Effector memory CD8-positive, alpha-beta T cell (primary cell): ENCODE results near the gene NEK7.
"Not testable (repeated sequence)": the region's sequence is repeated elsewhere in the genome, so short reads cannot be mapped to it uniquely, and the experiment has no call there.

Source experiments
- ATAC-seq: fragments of 150-1000 bp; cut with Tn5 transposase; replicated peaks from 2 replicates; pipeline ENCODE4 v1.10.0; 2021; ENCODE audit warnings: mild to moderate bottlenecking, moderate library complexity
- DNase-seq, 3 experiments: peaks; one replicate each; pipeline ENCODE4 v3.0.0; 2021
- H3K27ac Mint-ChIP-seq, 2 donors: one replicate each; pipeline ENCODE4 v1.8.0; 2022; ENCODE audit warnings: mild to moderate bottlenecking in 2 of 2, mixed read lengths in 2 of 2, moderate library complexity in 2 of 2
- H3K27me3 Mint-ChIP-seq, 2 donors: one replicate each; pipeline ENCODE4 v1.8.0; 2022; ENCODE audit warnings: mixed read lengths in 2 of 2
- H3K36me3 Mint-ChIP-seq: one replicate; pipeline ENCODE4 v1.8.0; 2022; ENCODE audit warnings: mild to moderate bottlenecking, moderate library complexity, mixed read lengths; ENCODE audit not compliant: insufficient read depth
- H3K4me1 Mint-ChIP-seq, 2 donors: one replicate each; pipeline ENCODE4 v1.8.0; 2022; ENCODE audit warnings: low read depth in 2 of 2, mixed read lengths in 2 of 2
- H3K4me3 Mint-ChIP-seq, 2 donors: one replicate each; pipeline ENCODE4 v1.8.0; 2022; ENCODE audit warnings: mild to moderate bottlenecking in 2 of 2, mixed read lengths in 2 of 2, moderate library complexity in 2 of 2
- H3K9me3 Mint-ChIP-seq, 2 donors: one replicate each; pipeline ENCODE4 v1.8.0; 2022; ENCODE audit warnings: mixed read lengths in 2 of 2

The NEK7 gene

DNA sequence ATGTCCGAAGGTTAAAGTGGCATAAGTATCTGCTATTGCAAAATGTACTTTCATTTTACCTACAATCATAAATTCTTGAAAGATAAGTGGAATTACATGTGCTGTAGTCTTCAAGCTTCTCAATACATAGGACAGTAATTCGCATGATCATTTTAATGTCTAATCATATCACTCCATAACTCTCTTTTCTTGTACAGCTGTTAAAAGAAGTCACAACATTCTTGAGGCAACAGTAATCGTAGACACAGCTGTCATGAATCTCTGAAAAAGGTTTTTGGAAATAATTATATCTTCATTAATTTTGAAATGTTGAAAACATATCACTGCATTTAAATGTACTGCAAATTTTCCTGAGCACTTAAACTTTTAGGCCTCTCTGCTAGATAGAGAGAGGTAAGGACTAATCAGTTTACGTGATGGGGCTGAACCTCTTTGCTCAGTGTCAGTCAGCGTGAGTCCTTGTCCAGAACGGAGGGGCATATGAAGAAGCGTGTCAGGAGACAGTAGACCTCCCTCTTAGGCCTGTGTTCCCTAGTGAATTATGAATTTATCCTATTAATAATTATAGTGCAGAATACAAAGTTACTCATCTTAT is 133.4 kb downstream of the NEK7 start:
- ATAC-seq, result no peak
- Mint-ChIP-seq H3K4me3 (no peak overlapping the region), H3K4me1 (peaks cover 16 to 20% of the 10 kb centered on the region in 2 donors), H3K36me3 (peaks cover 27% of the 10 kb centered on the region), H3K27ac (no peak overlapping the region), H3K27me3 (no peaks in the 10 kb centered on the region), H3K9me3 (no peaks in the 10 kb centered on the region)
- no peak for DNase-seq

DNA sequence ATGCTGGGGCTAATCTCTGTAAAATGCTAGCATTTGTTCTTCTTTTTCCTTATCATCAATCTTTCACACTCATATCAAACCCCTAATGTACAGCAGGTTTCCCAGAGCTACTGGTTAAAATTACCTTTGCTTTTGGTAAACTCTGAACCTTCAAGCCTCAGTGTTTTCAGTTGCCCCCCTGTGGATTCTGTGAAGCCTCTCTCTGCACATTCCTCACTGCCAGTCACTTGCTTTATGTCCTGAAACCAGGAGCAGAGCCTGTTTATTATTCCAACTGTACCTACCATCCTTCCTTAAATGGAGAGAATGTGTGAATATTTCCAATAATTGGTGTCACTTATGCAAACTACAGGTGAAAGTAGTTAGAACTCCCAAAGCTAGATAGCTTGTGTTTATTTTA is 134.2 kb downstream of the NEK7 start:
- Mint-ChIP-seq H3K27ac (no peak overlapping the region), H3K36me3 (peaks cover 29% of the 10 kb centered on the region), H3K4me1 (peaks cover 19 to 20% of the 10 kb centered on the region in 2 donors), H3K4me3 (no peak overlapping the region), H3K27me3 (no peaks in the 10 kb centered on the region), H3K9me3 (no peaks in the 10 kb centered on the region)
- no peak for ATAC-seq
- DNase-seq, result no peak

DNA sequence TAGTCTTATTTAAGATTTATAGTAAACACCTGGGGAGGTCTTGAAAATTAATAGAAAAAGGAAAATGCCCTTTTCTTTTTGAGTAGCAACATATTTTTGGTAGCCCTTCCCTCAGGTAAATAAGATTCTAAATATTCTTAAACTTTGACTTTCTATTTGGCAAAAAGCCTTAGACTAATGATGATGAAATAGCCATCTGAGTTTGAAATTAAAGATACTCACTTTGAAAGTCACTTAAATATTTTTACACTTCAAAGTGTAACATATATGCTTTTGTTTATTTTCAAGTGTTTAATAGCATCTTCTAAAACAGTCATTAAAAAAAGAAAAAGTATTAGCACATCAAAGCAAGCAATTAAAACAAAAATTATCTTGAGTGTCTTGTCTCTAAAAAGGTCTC is 135.1 kb downstream of the NEK7 start:
- Mint-ChIP-seq H3K4me3 (no peak overlapping the region), H3K4me1 (peaks cover 17% of the 10 kb centered on the region in 2 donors), H3K9me3 (no peaks in the 10 kb centered on the region), H3K27ac (no peak overlapping the region), H3K27me3 (no peaks in the 10 kb centered on the region), H3K36me3 (peaks cover 31% of the 10 kb centered on the region)
- ATAC-seq (no peak), DNase-seq (no peak)

DNA sequence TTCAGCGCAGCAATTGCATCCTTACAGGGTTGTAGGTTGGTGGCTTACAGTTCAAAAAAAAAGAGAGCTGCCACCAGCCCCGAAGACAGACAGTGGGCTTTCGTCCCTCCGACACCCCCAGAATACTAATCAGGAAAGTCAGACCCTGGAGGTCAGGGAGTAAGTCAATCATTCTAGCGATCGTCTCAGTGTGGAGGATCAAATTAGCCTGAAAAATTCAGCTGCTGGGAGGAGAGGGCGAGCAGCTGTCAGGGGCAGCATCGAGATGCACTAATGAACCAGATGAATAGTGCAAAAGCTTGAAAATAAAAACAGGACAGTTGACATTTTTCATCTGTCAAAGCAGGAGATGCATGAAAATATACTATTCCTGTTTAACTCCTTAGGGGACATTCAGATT is 138.4 kb downstream of the NEK7 start:
- no peak overlapping the region for H3K4me3 Mint-ChIP-seq
- H3K27me3 Mint-ChIP-seq, result no peaks in the 10 kb centered on the region
- no peak overlapping the region for H3K27ac Mint-ChIP-seq
- H3K9me3 Mint-ChIP-seq, result no peaks in the 10 kb centered on the region
- DNase-seq (no peak), ATAC-seq (no peak)
- peaks cover 25% of the 10 kb centered on the region for H3K36me3 Mint-ChIP-seq
- peaks cover 10 to 18% of the 10 kb centered on the region in 2 donors for H3K4me1 Mint-ChIP-seq

DNA sequence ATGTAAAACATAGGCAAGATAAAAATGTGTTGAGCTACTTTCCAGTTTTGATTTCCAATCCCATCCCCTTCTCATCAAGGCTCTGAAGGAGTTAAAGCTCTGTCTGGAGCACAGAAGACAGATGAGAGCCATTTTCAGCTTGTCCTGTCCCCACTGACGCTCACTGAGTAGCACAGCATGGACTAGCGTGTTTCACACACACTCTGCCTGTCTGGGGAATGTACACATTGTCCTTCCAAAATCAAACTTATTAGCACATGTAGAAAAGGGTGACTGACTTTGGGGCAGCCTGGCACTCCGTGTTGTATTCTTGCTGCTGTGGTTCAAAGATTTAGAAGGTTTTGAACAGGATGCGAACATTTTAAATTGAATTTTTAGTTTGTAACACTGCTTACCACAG is 139.2 kb downstream of the NEK7 start:
- Mint-ChIP-seq H3K9me3 (no peaks in the 10 kb centered on the region), H3K27me3 (no peaks in the 10 kb centered on the region), H3K36me3 (peaks cover 27% of the 10 kb centered on the region), H3K27ac (no peak overlapping the region), H3K4me1 (peaks cover 10 to 16% of the 10 kb centered on the region in 2 donors), H3K4me3 (no peak overlapping the region)
- DNase-seq (no peak), ATAC-seq (no peak)

DNA sequence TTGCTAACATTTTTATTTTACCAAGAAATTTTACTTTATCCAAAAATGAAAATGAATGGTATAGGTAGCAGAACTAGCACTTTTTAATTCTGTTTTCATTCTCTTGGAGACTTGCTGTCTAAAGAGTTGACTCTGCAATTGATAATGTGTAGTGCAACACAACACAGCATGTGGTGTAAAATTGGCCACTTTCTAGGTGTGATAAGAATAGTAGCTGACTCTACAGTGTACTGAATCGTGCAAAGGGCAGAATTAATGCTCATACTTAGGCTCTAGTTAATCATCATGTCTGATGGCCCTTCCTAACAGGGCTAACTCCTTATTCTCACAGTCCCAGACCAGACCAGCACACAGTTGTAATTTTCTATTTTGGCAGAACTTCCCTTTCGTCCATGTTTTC is 140.5 kb downstream of the NEK7 start:
- no peak for DNase-seq
- Mint-ChIP-seq H3K9me3 (no peaks in the 10 kb centered on the region), H3K4me1 (peaks cover 8 to 16% of the 10 kb centered on the region in 2 donors), H3K4me3 (no peak overlapping the region), H3K27ac (no peak overlapping the region), H3K27me3 (no peaks in the 10 kb centered on the region), H3K36me3 (peaks cover 28% of the 10 kb centered on the region)
- ATAC-seq, result no peak

DNA sequence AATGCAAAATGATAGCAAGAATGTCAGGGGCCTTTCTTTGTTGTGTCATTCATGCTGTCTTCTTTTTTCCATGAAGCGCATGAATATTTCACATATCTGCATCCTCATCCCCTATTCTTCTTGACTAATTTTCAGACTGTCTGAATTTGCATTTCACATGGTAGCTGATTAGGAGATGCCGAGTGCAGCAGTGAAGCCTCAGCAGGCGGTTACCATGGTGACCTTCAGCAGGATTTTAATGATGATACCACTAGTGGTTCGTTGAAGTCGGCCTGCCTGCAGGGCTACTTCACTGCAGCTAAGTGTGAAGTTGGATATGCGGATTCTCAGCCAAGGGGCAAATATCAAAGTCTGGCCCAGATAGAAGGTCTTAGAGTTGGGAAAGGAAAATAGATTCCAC is 141.8 kb downstream of the NEK7 start:
- no peaks in the 10 kb centered on the region for H3K27me3 Mint-ChIP-seq
- no peak for ATAC-seq
- peaks cover 10 to 16% of the 10 kb centered on the region in 2 donors for H3K4me1 Mint-ChIP-seq
- H3K4me3 Mint-ChIP-seq, result no peak overlapping the region
- DNase-seq, result no peak
- no peaks in the 10 kb centered on the region for H3K9me3 Mint-ChIP-seq
- H3K27ac Mint-ChIP-seq, result no peak overlapping the region
- peaks cover 29% of the 10 kb centered on the region for H3K36me3 Mint-ChIP-seq

DNA sequence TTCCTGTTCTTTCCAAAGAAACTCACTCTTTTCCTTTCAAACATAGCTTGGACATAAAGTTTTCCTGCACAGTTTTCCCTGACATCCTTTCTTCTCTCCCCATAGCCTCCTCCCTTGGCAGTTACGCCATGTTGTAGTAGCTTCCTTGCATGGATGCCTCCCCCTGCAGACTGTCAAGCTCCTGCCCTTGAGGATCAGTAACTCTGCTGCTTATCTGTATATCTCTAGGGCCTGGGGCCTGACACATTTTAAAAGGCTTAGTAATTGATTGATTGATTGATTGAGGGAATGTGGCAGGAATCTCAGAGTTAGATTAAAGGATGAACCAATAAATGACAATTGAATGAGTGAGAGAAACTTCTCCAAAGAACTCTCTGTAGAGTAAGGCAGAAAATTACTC is 143.7 kb downstream of the NEK7 start:
- Mint-ChIP-seq H3K4me1 (peaks cover 10 to 21% of the 10 kb centered on the region in 2 donors), H3K4me3 (no peak overlapping the region), H3K36me3 (peaks cover 18% of the 10 kb centered on the region), H3K9me3 (no peaks in the 10 kb centered on the region), H3K27me3 (no peaks in the 10 kb centered on the region), H3K27ac (no peak overlapping the region)
- DNase-seq (no peak), ATAC-seq (no peak)

DNA sequence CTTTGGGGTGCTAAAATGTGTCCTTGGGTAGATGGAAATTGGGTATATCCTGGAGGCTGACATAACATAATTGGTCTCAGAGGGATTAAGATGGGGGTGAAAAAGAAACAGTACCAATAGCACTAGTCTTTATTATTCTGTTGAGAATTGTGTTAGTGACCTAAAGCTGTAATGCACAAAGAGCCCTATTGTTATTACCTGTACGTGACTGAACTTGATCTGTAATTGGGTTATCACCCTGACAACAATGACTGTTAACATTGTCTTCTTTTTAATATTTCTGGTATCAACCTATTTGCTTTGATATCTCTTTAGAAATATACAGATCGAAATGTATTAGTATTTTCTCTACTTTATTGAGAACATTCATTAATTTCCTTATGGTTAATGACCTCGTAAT is 147.6 kb downstream of the NEK7 start:
- H3K36me3 Mint-ChIP-seq, result peaks cover 16% of the 10 kb centered on the region
- ATAC-seq (no peak), DNase-seq (no peak)
- H3K27ac Mint-ChIP-seq, result no peak overlapping the region
- H3K9me3 Mint-ChIP-seq, result no peaks in the 10 kb centered on the region
- H3K4me1 Mint-ChIP-seq, result peaks cover 5 to 20% of the 10 kb centered on the region in 2 donors
- no peaks in the 10 kb centered on the region for H3K27me3 Mint-ChIP-seq
- H3K4me3 Mint-ChIP-seq, result no peak overlapping the region

DNA sequence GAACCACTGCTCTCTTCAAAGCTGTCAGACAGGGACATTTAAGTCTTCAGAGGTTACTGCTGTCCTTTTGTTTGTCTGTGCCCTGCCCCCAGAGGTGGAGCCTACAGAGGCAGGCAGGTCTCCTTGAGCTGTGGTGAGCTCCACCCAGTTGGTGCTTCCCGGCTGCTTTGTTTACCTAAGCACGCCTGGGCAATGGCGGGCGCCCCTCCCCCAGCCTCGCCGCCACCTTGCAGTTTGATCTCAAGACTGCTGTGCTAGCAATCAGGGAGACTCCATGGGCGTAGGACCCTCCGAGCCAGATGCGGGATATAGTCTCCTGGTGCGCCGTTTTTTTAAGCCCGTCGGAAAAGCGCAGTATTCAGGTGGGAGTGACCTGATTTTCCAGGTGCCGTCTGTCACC is 158.0 kb downstream of the NEK7 start:
- H3K27me3 Mint-ChIP-seq, DNase-seq, H3K4me3 Mint-ChIP-seq, ATAC-seq, H3K9me3 Mint-ChIP-seq: not testable (repeated sequence)
- H3K36me3 Mint-ChIP-seq, result peaks cover 19% of the 10 kb centered on the region
- peaks cover 12 to 48% of the 10 kb centered on the region in 2 donors for H3K4me1 Mint-ChIP-seq
- H3K27ac Mint-ChIP-seq, result peak overlapping the region in 1 of 2 donors; percentile 72

DNA sequence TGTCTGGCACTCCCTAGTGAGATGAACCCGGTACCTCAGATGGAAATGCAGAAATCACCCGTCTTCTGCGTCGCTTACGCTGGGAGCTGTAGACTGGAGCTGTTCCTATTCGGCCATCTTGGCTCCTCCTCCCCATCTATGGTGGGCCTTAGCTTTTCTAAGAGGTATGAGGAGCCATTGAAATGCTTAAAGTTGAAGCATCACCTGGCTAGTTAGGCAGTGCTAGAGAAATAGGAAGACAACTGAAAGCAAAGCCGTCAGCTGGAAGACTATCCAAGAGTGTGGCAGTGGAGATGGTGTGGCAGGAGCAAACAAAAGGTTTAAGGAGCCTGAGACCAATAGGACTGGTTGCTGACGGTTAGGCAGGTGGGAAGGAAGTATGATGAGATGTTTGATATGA is 158.5 kb downstream of the NEK7 start:
- Mint-ChIP-seq H3K36me3 (peaks cover 22% of the 10 kb centered on the region), H3K4me1 (peaks cover 12 to 48% of the 10 kb centered on the region in 2 donors), H3K27ac (peak overlapping the region in 1 of 2 donors; percentile 79)
- H3K27me3 Mint-ChIP-seq, H3K4me3 Mint-ChIP-seq, H3K9me3 Mint-ChIP-seq, ATAC-seq, DNase-seq: not testable (repeated sequence)

DNA sequence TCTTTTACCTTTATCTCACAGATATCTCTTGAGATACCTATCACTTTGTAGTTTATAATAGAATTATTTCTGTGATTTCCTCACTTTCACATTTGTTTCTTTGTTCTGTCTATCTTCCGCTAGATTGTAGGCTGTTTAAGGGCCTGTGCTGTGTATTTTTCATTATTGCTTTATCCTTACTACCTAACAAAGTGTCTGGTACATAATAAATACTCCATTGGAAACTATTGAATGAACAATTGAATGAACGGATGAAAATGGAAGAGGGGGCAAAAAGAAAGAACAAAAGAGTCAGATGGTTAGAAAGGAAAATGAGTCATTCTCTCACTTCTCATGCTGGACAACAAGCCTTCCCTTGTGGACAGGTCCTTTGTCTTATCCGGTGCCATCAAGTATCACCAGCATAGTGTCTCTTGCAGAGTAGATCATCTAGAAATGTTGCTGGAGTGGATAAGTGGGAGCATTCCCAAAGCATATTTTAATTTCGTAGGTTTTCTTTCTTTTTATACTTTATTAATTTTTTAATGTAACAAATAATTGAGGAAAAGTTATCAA is 159.8 kb downstream of the NEK7 start:
- H3K27ac Mint-ChIP-seq, result peak overlapping the region in 1 of 2 donors; percentile 79
- no peaks in the 10 kb centered on the region for H3K9me3 Mint-ChIP-seq
- DNase-seq, result no peak
- ATAC-seq, result no peak
- H3K27me3 Mint-ChIP-seq, result no peaks in the 10 kb centered on the region
- H3K36me3 Mint-ChIP-seq, result peaks cover 22% of the 10 kb centered on the region
- H3K4me3 Mint-ChIP-seq, result no peak overlapping the region
- peaks cover 12 to 48% of the 10 kb centered on the region in 2 donors for H3K4me1 Mint-ChIP-seq

DNA sequence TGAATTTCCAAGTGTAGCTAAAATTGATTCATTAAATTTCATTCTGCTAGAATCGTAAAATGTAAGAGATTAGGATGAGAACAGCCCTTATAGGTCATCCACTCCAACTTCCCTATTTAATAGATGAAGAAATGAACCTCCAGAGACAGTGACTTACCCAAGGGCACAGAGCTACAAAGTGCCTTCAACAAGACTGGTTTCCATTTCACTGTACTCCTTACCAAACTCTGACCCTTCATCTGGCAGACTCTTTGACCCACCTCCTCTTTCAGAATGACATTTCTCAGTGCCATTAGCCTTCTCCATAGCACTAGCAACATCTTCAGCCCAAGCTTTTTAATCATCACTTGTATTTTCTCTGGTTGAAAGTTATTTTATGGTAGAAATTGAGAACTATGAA is 161.3 kb downstream of the NEK7 start:
- H3K27me3 Mint-ChIP-seq, result no peaks in the 10 kb centered on the region
- DNase-seq (no peak), ATAC-seq (no peak)
- H3K9me3 Mint-ChIP-seq, result no peaks in the 10 kb centered on the region
- H3K4me3 Mint-ChIP-seq, result no peak overlapping the region
- H3K36me3 Mint-ChIP-seq, result peaks cover 22% of the 10 kb centered on the region
- H3K27ac Mint-ChIP-seq, result peak overlapping the region in 1 of 2 donors; percentile 82
- peaks cover 12 to 40% of the 10 kb centered on the region in 2 donors for H3K4me1 Mint-ChIP-seq

DNA sequence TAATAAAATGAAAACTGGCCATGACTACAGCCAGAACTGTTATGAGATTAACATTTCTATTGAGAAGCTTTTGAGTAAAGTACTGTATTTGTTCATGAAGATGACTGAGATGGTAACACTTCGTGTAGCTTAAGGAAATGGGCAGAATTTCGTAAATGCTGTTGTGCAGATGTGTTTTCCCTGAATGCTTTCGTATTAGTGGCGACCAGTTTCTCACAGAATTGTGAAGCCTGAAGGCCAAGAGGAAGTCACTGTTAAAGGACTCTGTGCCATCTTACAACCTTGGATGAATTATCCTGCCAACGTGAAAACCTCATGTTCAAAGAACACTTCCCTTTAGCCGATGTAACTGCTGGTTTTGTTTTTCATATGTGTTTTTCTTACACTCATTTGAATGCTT is 164.0 kb downstream of the NEK7 start:
- Mint-ChIP-seq H3K27ac (peak overlapping the region in 1 of 2 donors; percentile 68), H3K4me1 (peaks cover 5 to 26% of the 10 kb centered on the region in 2 donors), H3K9me3 (no peaks in the 10 kb centered on the region), H3K4me3 (no peak overlapping the region), H3K36me3 (peaks cover 15% of the 10 kb centered on the region), H3K27me3 (no peaks in the 10 kb centered on the region)
- ATAC-seq (no peak), DNase-seq (no peak)
